G401.6 (cell line): ENCODE results near the gene RBMS1.

Experiments used
- FAIRE-seq: peaks from 2 replicates; lab custom pipeline; 2012; peaks lifted over from hg19 to GRCh38; lab: Jason Lieb, UNC

Gene RBMS1

DNA sequence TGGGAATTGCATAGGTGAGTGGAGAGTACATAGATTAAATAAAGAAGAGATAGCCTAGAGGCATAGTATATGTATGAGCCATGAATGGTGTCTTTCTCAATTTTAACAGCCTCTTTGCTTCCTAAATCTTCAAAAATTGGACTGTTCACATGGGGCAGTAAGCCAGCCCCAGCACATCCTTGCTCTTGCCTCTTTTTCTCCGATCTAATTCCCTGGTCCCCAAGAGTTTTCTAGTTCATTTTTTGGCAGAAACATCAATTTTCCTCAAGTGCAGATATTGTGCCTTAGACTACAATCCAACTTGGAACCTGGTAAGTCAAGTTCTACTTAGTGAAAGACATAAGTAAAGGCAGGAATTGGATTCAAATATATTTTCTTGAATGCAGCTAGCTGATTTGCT, 243.7 kb downstream of the RBMS1 start:
- no peak for FAIRE-seq

DNA sequence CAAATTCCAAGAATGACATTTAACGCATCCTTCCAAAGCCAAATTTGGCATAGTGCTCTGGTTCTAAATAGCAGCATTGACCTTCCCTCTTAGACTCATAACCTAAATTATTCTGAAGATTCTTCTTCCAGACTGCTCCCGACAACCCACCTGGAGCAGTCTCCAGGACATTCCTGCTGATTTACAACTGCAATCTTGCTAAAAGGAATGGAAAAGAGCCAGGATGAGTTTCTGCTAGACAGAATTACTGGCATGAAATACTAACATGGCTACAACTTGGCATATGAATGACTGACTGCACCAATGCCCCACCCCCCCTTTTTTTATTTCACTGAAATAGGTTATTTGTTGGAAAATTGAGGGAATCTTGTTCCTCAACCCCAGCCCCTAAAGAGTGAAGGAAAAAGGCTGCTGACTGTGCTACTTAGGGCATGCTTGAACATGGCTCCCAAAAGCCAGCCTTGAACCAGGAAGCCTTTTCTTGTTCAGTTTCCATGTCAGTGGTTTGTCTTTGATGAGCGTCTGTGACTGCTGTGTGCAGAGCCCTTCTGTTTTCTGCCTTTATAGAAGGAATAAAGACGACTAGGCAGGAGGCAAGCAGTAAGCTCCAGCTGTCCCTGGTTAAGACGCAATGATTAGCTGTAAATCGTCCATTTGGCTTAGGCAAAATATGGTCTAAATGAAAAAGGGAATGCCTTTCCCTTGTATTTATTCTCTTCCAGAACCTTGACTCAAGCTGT, 246.1 kb downstream of the RBMS1 start:
- no peak for FAIRE-seq

DNA sequence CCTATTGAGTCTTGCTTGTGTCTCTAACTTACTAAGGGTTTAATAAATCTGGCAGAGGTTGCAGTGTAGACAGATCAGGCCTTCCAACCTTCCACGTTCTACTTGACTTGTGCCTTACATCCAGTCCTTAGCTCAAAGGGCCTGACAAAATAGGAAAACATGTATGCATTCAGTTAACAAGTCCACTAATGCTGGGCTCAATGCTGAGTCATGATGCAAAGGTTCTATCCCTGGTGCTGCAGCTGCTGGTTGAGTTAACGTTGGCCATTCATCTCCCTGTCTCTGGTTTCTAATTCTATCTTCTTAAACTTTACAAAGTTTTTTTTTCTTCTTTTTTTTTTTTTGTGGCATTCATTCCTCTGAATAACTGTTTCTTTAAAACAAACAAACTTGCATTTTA, 247.3 kb downstream of the RBMS1 start:
- no peak for FAIRE-seq

DNA sequence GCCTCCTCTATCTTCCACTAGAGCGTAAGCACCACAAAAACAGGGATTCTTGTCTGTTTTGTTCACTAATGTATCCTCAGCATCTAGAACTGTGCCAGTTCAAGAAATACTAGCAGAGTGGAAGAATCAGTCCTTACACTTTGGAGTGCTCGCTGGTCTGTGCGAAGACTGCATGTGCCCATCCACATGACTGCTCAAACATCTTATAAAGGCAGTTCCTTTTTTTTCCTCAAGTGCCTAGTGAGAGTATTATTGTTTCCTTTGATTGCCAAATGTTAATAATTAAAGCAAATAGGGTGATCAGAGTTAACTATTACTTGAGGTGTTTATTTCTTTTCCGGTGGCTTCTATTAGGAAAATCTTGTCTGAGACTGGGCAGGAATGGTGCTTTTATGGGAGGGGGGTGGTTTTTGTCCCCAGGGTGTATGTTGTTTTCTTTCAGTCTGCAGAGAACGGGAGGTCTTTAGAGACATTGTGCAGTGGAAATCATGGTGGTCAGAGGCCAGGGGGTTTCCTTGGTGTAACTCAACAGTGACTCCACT, 247.9 kb downstream of the RBMS1 start:
- no peak for FAIRE-seq

DNA sequence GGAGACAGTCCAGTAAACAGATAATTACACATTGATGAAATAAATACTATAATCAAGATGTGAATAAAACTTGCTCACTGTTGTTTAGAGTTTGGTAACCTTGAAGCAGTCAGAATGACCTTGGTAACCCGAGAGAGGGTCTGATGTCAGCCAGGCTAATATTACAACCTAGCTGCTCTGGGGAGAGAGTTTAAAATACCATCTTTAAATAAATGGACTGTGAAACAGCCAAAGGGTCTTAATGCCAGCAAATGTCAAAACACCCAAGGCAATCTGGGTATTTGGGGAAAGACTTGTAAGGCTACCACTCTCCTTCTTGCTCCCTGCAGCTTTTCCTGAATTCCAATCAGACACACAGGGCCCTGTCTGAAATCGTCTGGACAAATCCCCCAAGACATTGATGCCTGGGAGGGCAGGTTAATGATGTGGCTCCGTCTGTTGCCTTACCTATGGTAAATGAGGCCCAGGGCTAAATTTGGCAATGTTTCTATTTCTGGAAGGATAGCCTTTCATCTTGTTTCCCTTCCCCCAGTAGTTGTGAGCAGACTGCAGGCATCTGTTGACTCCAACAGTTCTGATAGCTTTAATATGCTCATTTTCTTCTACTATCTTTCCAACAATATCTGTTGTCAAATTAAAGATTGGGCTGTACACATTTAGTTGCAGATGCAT, 250.6 kb downstream of the RBMS1 start:
- no peak for FAIRE-seq

DNA sequence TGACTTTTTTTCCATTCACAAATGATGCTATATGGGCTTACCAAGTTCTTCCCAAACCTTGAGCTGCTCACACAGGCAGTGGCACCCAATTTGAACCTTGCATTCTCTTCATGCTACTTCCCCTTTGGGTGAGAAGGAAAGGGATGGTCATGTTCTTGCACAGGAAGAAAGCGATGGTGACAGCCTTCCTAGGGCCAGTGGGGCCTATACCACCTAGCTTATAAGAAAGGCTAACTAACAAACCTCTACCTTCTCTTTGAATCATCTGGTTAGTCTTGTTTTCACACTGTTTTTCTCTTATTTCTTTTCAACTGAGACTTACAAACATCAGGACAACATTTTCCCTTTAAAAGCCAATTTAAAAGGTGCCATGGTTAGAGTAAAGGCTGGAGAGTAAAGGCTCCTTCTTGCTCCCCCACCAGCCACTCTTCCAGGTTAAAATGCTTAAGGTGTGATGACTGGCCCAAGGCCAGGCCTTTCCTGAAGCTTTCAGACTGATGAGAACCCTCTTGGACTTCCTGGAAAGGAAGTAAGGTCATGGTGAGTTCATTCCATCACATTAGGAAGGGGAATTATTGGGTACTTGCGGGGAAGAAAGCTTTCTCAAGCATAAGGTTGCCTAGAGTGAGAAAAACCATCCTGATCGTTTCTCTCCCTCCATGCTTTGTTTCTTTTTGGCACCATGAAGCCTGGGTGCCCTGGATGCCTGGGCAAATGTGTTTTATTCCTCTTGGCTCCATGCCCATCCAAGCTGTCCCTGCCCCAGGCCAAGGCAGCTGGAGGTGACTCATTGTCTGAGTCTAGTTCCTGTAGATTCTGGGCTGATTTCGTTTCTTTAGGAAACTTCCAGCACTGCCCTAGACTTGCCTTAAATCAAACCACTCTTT, 252.1 kb downstream of the RBMS1 start:
- no peak for FAIRE-seq

DNA sequence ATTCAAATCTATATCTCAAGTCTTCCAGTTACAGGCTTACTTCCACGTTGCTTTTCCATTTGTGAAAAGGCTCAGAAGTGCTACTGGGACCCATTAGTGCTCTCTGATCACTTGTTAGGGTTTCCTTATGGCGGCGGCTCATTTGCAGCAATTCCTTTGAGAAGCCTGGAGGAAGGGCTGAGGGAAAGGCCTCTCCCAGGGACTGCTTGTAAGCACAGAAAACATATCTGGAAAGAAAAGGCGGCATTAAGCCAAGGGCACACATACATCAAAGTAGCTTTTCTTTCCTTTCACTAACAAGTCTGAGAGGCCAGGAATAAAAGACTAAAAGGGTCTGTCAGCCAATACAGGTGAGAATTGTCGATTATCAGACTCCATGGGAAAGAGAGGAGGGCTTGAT, 254.2 kb downstream of the RBMS1 start:
- FAIRE-seq = no peak

DNA sequence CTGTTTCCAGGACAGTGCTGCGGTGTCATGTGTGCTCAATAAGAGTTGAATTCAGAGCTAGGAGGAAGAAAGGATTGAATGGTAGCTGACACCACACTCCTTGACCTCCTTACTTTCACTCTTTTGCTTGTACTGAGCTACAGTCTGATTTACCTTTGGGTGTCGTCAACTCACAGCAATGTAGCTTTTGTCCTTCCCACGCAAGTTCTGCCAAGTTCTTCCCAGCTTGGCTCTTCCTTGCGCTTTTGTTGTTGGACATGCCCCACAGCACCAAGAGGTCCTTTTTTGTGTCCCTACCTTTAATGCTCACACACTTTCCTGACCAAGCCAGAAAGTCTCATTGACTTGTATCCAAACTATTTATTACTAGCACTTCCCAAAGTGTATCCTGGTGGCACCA, 255.2 kb downstream of the RBMS1 start:
- no peak for FAIRE-seq

DNA sequence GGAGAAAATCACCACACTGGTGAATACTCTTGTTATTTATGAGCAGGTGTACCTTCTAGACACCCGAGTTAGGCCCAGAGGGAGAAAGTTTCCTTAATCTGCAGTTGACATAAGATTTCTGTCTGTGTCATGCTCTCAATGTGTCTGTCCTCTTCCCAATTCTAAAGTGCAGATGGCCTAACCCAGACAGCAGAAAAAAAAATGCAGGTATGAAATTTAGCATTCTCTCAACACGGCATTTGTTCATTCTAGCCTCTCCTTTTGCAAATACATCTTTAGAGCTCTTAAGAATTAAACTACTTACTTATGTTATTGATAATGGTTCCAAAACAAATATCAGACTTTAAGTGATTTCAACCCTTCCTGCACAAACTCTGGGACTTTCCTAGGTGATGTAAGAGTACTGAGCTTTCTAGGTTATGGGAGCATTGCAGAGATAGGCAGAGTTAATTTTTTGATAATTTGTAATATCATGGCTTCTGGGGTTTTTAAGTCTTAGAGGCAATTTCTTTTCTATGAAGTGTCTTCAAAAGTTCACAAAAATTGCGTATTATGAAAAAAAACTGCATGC, 260.6 kb downstream of the RBMS1 start:
- no peak for FAIRE-seq

DNA sequence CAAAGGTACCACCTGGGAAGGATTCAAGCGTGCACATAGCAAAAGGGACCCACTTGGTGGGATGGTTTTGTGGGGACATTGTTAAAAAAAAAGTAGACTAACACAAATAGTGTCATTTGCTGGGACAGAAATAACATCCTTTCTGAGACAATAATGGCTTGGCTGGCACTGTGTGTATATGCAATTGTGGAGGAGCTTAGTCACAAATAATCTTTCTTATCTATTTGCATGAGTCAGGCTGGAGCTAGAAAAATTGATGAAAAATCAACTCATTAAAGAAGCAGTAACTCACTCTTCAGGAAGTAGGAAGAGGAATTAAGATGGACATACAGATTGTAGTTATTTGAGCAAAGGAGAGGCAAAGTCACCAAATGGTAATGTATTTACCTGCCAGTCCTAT, 264.0 kb downstream of the RBMS1 start:
- FAIRE-seq = peak; percentile 95

DNA sequence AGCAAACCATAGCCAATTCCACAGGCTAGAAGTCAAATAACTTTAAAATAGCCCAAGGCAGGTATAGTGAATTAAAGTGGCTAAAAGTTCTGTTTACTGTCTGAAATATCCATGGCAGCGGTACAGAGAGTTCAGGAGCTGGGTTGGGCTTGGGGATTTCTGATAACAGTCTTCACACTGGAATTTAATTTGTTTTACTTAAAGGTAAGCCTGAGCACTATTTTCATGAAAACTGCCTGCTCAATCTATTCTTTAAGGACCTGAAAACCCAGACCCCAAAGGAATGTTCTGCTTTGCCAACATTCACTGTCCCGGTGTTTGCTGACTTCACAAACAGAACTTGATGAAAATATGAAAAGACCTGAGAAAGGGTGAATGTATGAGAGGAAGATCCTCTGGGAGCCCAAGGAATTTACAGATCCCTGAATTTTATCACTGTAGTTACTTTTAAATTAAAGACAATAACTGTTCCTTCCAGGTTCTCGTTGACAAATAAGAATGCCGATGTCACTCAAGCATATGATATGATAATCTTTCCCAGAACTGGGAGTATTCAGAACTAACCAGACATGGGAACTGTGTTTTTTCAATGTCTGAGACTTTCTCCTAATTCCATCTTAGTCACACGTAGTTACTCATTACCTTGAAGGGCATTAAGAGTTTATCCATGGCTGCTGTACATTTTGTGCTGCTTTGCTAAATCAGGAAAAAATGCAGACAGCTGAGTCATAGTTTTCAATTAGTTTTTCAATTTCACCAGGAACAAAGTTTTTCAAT, 265.3 kb downstream of the RBMS1 start:
- FAIRE-seq = peak; percentile 98

DNA sequence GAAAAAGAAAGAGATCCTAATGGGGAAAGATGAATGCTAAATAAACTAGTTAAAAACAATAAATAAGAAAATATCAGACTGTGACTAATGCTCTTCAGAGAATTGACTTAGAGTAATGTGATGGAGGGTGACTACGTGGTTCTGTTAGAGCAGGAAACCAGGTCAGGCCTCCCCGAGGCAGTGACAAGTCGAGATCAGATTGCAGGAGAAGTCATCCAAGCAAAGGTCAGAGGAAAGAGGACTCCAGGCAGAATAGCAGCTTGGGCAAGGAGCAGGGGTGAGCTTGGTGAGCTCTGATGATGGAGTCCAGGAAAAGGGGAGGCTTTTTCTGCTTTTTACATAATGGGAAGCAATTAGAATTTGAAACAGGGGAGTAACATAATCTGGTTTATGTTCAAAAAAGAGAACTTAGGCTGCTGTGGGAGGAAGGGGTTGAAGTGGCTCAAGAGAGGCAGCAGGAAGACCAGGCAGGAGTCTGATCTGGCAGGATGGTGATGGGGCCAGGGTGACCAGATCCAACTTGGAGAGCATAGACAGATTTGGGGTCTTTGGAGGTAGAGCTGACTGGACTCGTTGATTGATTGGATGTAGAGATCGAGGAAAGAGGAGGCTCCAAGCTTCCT, 266.2 kb downstream of the RBMS1 start:
- peak; percentile 93 for FAIRE-seq

DNA sequence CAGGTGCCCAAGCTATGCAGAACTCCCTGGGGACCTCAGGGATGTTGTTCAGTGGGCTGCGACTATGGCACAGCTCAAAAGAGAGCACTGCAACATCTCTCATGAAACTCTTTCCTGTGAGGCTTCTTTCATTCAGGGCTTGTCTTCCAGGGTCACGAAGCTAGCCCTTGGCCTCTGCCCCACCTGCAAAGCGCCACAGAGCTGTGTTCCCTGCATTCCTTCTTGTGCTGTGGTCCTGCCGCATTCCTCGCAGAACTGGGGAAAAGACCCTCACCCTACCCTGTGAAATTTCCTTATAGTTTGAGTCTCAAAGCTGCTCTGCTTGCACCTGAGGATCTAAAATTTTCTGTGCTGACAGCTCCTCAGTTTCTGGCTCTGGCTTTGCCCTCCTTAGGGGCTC, 267.2 kb downstream of the RBMS1 start:
- no peak for FAIRE-seq

DNA sequence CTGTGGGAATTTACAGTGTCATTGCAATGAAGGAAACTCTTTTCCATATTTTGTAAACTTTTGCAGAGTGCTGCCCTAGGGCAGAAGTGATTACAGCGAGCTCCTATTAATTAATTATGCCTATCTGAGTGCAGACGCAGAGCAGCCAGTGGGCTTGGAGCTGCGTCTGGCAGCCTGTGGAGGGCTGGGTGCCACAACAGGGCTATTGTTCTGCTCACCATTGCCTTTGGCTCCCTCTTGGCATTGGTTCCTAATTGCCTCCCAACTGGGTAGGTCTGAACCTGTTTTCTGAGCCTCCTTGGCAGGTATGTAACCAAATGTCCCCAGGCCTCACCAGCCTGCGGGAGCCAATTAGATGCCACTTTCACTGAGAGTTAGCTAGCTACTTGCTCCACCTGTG, 267.9 kb downstream of the RBMS1 start:
- FAIRE-seq = no peak

DNA sequence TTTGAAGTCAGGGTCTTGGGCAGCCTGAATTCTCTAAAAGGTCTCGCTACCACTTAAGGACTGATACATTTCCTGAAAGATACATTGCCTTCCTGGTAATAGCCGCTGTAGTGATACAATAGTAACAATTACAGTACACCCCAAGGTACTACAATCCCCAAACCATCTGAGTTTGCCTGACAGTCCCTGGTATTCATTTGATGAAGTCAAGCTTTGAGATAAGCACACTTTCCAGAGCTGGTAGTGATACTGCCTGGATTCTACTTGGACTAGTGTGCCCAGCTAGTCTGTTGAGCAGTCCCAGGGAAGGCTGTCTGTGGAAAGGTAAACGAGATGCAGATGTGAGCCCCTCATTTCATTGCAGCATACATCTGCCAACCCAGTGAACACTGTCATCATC, 269.1 kb downstream of the RBMS1 start:
- FAIRE-seq = no peak

DNA sequence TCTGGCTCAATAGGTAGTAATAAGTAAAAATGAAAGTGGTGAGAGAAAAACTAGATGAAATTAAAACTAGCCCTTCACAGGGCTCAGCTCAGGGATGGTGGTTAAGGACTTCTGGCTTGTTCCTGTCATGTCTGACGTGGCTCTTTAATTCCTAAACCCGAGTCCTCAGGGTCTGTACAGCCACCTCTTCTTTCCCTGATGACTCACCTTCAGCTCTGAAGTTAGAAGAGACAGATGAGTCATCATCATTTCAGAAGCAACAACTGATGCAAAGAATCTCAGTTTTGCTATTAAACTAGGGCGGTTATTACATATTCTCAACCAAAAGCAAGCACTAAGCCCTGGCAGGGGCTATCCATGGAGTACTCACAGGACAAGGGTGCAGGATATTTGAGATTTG, 269.5 kb downstream of the RBMS1 start:
- peak; percentile 95 for FAIRE-seq

DNA sequence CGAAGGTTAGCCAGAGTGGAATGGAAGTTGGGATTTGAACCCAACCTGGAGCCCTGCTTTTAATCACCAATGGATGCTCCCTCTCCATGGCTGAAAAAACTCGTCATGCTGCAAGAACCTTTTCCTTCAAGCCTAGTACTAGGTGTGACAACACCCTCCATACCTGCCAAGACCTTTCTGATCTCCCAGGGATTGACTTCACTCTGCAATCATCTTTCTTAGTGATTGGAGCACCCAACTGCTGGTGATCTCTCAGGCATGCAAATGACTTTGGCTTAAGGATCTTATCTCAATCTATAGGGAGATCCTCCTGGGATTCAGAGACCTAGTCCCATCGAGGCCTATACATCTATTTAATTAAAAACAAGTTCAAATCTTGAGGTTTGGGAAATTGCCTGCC, 270.0 kb downstream of the RBMS1 start:
- no peak for FAIRE-seq

DNA sequence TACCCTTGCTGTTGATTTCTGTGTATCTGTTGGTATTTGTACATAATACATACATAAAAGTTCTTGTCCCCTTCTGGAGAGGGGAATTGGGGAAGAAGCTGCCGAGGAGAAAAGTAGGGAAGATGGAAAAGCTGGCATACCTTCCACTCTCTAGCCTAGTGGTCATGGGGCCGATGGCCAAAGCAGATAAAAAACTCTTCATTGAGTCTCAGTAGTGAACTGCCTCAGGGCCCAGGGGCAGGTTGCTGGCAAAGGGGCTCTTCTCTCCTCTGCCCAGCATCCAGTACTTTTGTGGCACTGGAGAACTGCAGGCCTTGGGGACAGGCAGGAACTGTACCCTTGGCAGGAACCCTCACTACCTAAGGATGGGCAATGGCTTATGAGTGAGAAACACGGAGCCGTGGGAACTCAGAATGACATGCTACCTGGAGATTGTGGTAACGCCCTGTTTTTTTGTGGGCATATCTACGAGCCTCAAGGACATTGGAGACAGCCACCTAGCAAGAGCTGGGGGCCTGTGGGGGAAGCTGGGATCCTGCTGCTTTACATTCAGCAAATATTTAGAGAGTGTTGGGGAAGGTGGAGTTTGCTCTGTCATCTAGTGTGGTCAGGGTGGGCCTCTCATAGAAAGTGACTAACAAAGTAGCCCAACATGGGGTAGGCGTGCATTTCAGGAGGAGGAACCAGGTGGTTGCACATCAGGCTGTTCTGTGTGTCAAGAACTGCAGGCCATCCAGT, 270.9 kb downstream of the RBMS1 start:
- FAIRE-seq = peak; percentile 52
